ENCODE data around the gene SPATA21. TPM values are rescaled to one million over a fixed set of nuclear protein-coding genes. Genes with fewer than 3 reads are reported as not detected.

Gene SPATA21
- total RNA-seq, 1 experiment from 2014 or later, result not detected

DNA sequence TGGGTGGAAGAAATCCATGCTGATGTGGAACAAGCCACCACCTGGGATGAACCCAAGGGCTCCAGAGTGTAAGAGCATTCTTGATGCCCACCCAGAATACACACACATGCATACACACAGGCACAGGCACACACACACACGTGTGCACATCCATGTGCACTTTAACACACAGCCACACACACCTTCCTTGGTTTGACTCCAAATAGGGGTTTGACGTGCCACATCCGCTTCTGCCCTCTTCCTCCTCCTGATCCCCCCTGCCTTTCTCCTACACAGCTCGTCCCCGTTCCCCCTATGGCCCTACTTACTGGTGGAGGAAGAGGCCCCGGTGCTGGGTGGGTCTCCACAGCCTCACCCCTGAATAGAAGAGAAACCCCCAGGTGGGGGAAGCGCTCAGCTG, 16.0 kb downstream of the SPATA21 start:
- ATAC-seq (no peak), DNase-seq (ENCODE audit: low spot score) (no peak)
- no peaks in the 10 kb centered on the region; the same call in 1 of the 2 replicates for H3K27me3 Mint-ChIP-seq (ENCODE audit: low read depth)
- TF ChIP-seq, protein P1, sequence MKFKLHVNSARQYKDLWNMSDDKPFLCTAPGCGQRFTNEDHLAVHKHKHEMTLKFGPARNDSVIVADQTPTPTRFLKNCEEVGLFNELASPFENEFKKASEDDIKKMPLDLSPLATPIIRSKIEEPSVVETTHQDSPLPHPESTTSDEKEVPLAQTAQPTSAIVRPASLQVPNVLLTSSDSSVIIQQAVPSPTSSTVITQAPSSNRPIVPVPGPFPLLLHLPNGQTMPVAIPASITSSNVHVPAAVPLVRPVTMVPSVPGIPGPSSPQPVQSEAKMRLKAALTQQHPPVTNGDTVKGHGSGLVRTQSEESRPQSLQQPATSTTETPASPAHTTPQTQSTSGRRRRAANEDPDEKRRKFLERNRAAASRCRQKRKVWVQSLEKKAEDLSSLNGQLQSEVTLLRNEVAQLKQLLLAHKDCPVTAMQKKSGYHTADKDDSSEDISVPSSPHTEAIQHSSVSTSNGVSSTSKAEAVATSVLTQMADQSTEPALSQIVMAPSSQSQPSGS (CRISPR knock-in tag; IDR thresholded peaks at IDR 0.05; ENCODE audit: borderline replicate concordance, low read depth), result no peak
- TF ChIP-seq NR3C1 (CRISPR knock-in tag; conservative IDR thresholded peaks at IDR 0.05; ENCODE audit: low read depth) (no peak), ZNF281 (CRISPR knock-in tag; IDR thresholded peaks at IDR 0.05) (no peak), FOXK1 (CRISPR knock-in tag; IDR thresholded peaks at IDR 0.05) (no peak), JAZF1 (CRISPR knock-in tag; IDR thresholded peaks at IDR 0.05) (no peak), HMGA2 (CRISPR knock-in tag; IDR thresholded peaks at IDR 0.05) (no peak), OVOL2 (CRISPR knock-in tag; IDR thresholded peaks at IDR 0.05; ENCODE audit: borderline replicate concordance) (no peak), EMX1 (CRISPR knock-in tag; IDR thresholded peaks at IDR 0.05) (no peak), ZNF232 (CRISPR knock-in tag; IDR thresholded peaks at IDR 0.05) (no peak), ARID4B (CRISPR knock-in tag; IDR thresholded peaks at IDR 0.05; ENCODE audit: borderline replicate concordance) (no peak), NR2C2 (CRISPR knock-in tag; IDR thresholded peaks at IDR 0.05) (no peak), GABPB1 (CRISPR knock-in tag; IDR thresholded peaks at IDR 0.05) (no peak), SOX15 (CRISPR knock-in tag; IDR thresholded peaks at IDR 0.05) (no peak), ZNF121 (CRISPR knock-in tag; IDR thresholded peaks at IDR 0.05) (no peak), NFYB (CRISPR knock-in tag; conservative IDR thresholded peaks at IDR 0.05; ENCODE audit: low read depth) (no peak), JUN (CRISPR knock-in tag; IDR thresholded peaks at IDR 0.05) (no peak), CREM (CRISPR knock-in tag; IDR thresholded peaks at IDR 0.05) (no peak)
- TF ChIP-seq, protein P2, sequence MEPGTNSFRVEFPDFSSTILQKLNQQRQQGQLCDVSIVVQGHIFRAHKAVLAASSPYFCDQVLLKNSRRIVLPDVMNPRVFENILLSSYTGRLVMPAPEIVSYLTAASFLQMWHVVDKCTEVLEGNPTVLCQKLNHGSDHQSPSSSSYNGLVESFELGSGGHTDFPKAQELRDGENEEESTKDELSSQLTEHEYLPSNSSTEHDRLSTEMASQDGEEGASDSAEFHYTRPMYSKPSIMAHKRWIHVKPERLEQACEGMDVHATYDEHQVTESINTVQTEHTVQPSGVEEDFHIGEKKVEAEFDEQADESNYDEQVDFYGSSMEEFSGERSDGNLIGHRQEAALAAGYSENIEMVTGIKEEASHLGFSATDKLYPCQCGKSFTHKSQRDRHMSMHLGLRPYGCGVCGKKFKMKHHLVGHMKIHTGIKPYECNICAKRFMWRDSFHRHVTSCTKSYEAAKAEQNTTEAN (CRISPR knock-in tag; IDR thresholded peaks at IDR 0.05), result no peak
- H3K4me3 Mint-ChIP-seq, result no peak overlapping the region
- H3K9me3 Mint-ChIP-seq, result no peaks in the 10 kb centered on the region
- peaks cover 12% of the 10 kb centered on the region for H3K4me1 Mint-ChIP-seq
- H3K36me3 Mint-ChIP-seq, result no peaks in the 10 kb centered on the region
- POLR2A ChIA-PET, result no interaction called here
- no peak overlapping the region for H3K27ac Mint-ChIP-seq
- CTCF ChIA-PET, result no interaction called here

Data from WTC11 (cell line).